ENCODE results near the gene PAPPA2.

The PAPPA2 gene

DNA sequence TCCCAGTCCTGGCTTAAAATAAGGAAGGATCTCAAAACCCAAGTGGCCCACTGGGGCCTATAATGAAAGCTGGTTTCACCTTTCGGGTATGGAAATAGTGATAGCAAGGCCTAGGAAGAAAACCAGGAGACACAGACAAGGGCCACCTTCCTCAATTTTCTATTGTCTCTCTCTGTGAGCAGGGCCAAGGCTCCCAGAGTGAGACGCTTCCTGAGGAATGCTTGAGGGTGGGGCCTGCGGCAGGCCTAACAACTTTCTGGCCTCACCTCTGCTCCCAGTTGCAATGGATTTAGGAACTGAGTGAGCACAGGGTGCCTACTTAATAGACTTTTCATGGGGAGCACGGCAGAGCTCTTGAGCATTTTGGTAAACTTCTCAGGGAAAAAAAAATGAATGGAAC is 400.6 kb downstream of the PAPPA2 start:
- Histone ChIP-seq H3K27me3 (ENCODE audit: control insufficient read depth, insufficient read depth, low read length) (no peaks in the 10 kb centered on the region), H3K79me2 (no peaks in the 10 kb centered on the region), H3K4me2 (ENCODE audit: low read length) (no peak overlapping the region), H3K9ac (no peak overlapping the region), H3K27ac (no peak overlapping the region), H3K36me3 (ENCODE audit: control insufficient read depth, insufficient read depth, low read length) (no peaks in the 10 kb centered on the region), H3K4me1 (no peaks in the 10 kb centered on the region), H2AFZ (no peak overlapping the region), H3K9me3 (ENCODE audit: control insufficient read depth, low read length) (no peaks in the 10 kb centered on the region), H3K4me3 (ENCODE audit: low read depth, low read length) (no peak overlapping the region)
- TF ChIP-seq, protein P1, sequence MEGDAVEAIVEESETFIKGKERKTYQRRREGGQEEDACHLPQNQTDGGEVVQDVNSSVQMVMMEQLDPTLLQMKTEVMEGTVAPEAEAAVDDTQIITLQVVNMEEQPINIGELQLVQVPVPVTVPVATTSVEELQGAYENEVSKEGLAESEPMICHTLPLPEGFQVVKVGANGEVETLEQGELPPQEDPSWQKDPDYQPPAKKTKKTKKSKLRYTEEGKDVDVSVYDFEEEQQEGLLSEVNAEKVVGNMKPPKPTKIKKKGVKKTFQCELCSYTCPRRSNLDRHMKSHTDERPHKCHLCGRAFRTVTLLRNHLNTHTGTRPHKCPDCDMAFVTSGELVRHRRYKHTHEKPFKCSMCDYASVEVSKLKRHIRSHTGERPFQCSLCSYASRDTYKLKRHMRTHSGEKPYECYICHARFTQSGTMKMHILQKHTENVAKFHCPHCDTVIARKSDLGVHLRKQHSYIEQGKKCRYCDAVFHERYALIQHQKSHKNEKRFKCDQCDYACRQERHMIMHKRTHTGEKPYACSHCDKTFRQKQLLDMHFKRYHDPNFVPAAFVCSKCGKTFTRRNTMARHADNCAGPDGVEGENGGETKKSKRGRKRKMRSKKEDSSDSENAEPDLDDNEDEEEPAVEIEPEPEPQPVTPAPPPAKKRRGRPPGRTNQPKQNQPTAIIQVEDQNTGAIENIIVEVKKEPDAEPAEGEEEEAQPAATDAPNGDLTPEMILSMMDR (IDR thresholded peaks at IDR 0.05), result no peak

DNA sequence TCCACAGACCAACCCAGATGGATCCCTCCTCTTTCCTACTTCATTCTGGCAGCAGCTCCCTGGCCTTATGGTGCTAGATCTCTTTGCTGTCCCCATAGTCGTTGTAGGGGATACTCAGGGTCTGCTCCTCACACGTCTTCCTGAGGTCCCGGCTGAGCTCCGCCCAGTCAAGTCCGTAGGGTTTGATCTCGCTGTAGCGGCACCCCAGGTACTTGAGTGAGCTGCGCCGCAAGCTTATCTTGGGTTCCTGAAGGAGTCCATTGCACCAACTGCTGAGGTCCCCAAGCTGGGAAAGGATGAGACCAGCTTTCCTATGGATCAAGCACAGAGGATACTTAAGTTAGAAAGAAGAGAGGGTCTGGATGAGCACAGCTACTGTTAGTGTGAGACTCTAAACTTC is 401.2 kb downstream of the PAPPA2 start:
- TF ChIP-seq, protein P1 (IDR thresholded peaks at IDR 0.05), result no peak
- Histone ChIP-seq H3K9ac (no peak overlapping the region), H2AFZ (no peak overlapping the region), H3K4me3 (ENCODE audit: low read depth, low read length) (no peak overlapping the region), H3K9me3 (ENCODE audit: control insufficient read depth, low read length) (no peaks in the 10 kb centered on the region), H3K4me2 (ENCODE audit: low read length) (no peak overlapping the region), H3K27me3 (ENCODE audit: control insufficient read depth, insufficient read depth, low read length) (no peaks in the 10 kb centered on the region), H3K36me3 (ENCODE audit: control insufficient read depth, insufficient read depth, low read length) (no peaks in the 10 kb centered on the region), H3K27ac (no peak overlapping the region), H3K79me2 (no peaks in the 10 kb centered on the region), H3K4me1 (no peaks in the 10 kb centered on the region)

DNA sequence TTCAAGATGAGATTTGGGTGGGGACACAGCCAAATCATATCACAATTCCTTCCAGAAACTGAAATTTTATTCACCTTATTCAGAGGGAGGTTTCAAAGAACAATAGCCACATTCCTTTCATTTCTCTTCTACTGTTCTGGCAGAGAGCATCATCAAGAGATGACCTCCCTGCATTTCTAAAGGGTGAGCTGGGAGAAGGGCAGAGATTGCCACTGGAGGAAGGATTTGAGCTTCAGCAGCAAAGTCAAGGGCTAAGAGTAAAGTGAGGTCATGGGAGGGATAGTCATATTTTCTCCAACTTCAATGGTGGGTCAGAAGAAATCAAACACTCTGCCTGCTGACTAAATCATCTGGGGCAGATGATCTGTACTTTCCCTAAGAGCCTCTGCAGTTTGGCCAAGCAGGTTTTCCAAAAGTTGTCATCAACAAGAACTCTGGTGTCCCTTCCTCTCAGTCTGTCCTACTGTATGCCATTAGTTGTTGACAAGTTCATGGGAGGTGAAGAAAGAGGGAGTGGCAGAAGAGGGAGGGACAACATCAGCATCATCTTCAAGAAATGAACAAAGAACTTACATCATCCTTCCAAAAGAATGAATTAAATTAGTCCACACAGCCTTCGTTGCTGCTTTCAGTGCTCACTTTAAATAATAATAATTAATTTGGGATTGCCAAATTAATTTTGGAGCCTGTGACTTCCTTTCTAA is 403.2 kb downstream of the PAPPA2 start:
- Histone ChIP-seq H3K27me3 (ENCODE audit: control insufficient read depth, insufficient read depth, low read length) (no peaks in the 10 kb centered on the region), H3K27ac (no peak overlapping the region), H3K9me3 (ENCODE audit: control insufficient read depth, low read length) (no peaks in the 10 kb centered on the region), H3K9ac (no peak overlapping the region), H3K79me2 (no peaks in the 10 kb centered on the region), H3K4me3 (ENCODE audit: low read depth, low read length) (no peak overlapping the region), H3K4me1 (no peaks in the 10 kb centered on the region), H3K4me2 (ENCODE audit: low read length) (no peak overlapping the region), H3K36me3 (ENCODE audit: control insufficient read depth, insufficient read depth, low read length) (no peaks in the 10 kb centered on the region), H2AFZ (no peak overlapping the region)
- TF ChIP-seq, protein P1 (IDR thresholded peaks at IDR 0.05), result no peak

DNA sequence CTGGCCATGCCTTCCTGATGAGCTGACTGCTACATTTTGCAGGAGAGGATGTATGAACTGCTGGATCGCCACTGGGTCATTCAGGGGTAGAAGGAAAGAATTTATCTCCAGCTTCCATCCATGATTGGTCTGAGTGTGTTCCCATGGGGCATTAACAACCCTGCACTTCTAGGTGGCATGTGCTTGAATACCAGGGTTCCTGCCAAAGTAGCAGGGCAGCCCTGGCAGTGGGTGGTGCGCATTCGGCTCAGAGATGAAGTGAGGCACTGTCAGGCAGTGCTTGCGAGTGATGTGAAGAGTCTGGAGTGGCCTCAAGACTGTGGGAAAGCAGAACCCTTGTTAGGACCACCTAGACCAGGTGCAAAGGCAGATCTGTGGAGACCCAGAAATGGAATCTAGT is 406.6 kb downstream of the PAPPA2 start:
- no peak overlapping the region for H3K4me3 ChIP-seq (ENCODE audit: low read depth, low read length)
- no peaks in the 10 kb centered on the region for H3K27me3 ChIP-seq (ENCODE audit: control insufficient read depth, insufficient read depth, low read length)
- H3K36me3 ChIP-seq (ENCODE audit: control insufficient read depth, insufficient read depth, low read length), result no peaks in the 10 kb centered on the region
- H3K4me1 ChIP-seq, result no peaks in the 10 kb centered on the region
- H3K4me2 ChIP-seq (ENCODE audit: low read length), result no peak overlapping the region
- H2AFZ ChIP-seq, result no peak overlapping the region
- no peak overlapping the region for H3K27ac ChIP-seq
- no peaks in the 10 kb centered on the region for H3K9me3 ChIP-seq (ENCODE audit: control insufficient read depth, low read length)
- H3K9ac ChIP-seq, result no peak overlapping the region
- H3K79me2 ChIP-seq, result no peaks in the 10 kb centered on the region
- TF ChIP-seq, protein P1 (IDR thresholded peaks at IDR 0.05), result no peak

DNA sequence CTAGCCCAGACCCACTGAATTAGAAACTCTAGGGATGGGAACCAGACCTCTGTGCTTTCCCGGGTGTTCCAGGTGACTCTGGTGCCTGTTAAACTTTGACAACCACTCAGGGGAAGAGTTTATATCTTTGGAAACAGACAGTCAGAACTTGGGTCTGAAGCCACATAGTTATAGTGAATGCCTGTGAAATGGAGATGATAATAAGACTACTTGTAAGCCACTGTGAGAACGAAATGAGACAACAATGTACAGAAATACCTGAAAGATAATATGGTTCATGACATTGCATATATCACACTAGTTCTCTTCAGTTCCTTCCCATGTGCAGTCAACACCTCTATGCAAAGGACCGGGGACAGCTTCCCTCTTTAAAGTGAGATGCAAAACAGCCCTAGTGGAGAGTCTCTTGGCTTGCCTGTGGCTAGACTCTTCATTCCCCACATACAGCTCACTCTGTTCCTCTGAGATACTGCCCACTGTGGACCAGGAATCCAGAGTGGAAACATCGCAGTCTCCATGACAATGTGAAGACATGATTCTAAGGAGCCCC is 414.1 kb downstream of the PAPPA2 start:
- Histone ChIP-seq H3K4me2 (ENCODE audit: low read length) (no peak overlapping the region), H2AFZ (no peak overlapping the region), H3K36me3 (ENCODE audit: control insufficient read depth, insufficient read depth, low read length) (no peaks in the 10 kb centered on the region), H3K79me2 (no peaks in the 10 kb centered on the region), H3K4me3 (ENCODE audit: low read depth, low read length) (no peak overlapping the region), H3K9me3 (ENCODE audit: control insufficient read depth, low read length) (no peaks in the 10 kb centered on the region), H3K27me3 (ENCODE audit: control insufficient read depth, insufficient read depth, low read length) (no peaks in the 10 kb centered on the region), H3K27ac (no peak overlapping the region), H3K9ac (no peak overlapping the region), H3K4me1 (no peaks in the 10 kb centered on the region)
- TF ChIP-seq, protein P1 (IDR thresholded peaks at IDR 0.05), result no peak
